DMS 273 (cell line): ENCODE measurements around the gene SEMA5A.
"Not testable (repeated sequence)": the region's sequence is repeated elsewhere in the genome, so short reads cannot be mapped to it uniquely, and the experiment has no call there.

Experiments used
- DNase-seq: peaks from one replicate; lab custom pipeline; 2025; ENCODE audit not compliant: unreplicated experiment; lab: John Stamatoyannopoulos, UW

Gene SEMA5A

GRCh38 chr5:9401786-9402472, 143.9 kb downstream of the SEMA5A start:
- no peak for DNase-seq

GRCh38 chr5:9399783-9400182, 146.1 kb downstream of the SEMA5A start:
- not testable (repeated sequence) for DNase-seq

- no peak for DNase-seq
Measured at GRCh38 chr5:9399094-9399493, 146.8 kb downstream of the SEMA5A start.

- no peak for DNase-seq
Measured at GRCh38 chr5:9398227-9398626, 147.6 kb downstream of the SEMA5A start.

GRCh38 chr5:9396285-9396770, 149.5 kb downstream of the SEMA5A start:
- DNase-seq: no peak

GRCh38 chr5:9395706-9396105, 150.2 kb downstream of the SEMA5A start:
- DNase-seq: no peak

GRCh38 chr5:9394221-9394620, 151.7 kb downstream of the SEMA5A start:
- DNase-seq: no peak

- DNase-seq: no peak
Measured at GRCh38 chr5:9392625-9393024, 153.2 kb downstream of the SEMA5A start.

GRCh38 chr5:9391080-9391479, 154.8 kb downstream of the SEMA5A start:
- DNase-seq: no peak

GRCh38 chr5:9390113-9390512, 155.8 kb downstream of the SEMA5A start:
- DNase-seq: no peak

GRCh38 chr5:9388941-9389674, 156.8 kb downstream of the SEMA5A start:
- no peak for DNase-seq

- no peak for DNase-seq
Measured at GRCh38 chr5:9387879-9388278, 158.0 kb downstream of the SEMA5A start.

GRCh38 chr5:9386945-9387344, 158.9 kb downstream of the SEMA5A start:
- no peak for DNase-seq

- DNase-seq: no peak
Measured at GRCh38 chr5:9382522-9382921, 163.4 kb downstream of the SEMA5A start.

GRCh38 chr5:9381464-9381863, 164.4 kb downstream of the SEMA5A start:
- no peak for DNase-seq

GRCh38 chr5:9380109-9380508, 165.8 kb downstream of the SEMA5A start:
- no peak for DNase-seq

- DNase-seq: no peak
Measured at GRCh38 chr5:9376363-9377117, 169.3 kb downstream of the SEMA5A start.

- DNase-seq: no peak
Measured at GRCh38 chr5:9375756-9376155, 170.1 kb downstream of the SEMA5A start.

- DNase-seq: no peak
Measured at GRCh38 chr5:9374025-9374424, 171.8 kb downstream of the SEMA5A start.

GRCh38 chr5:9373571-9373970, 172.3 kb downstream of the SEMA5A start:
- DNase-seq: no peak

GRCh38 chr5:9370256-9370655, 175.6 kb downstream of the SEMA5A start:
- DNase-seq: no peak

GRCh38 chr5:9365512-9365911, 180.4 kb downstream of the SEMA5A start:
- DNase-seq: no peak
